22Rv1 (cell line): ENCODE data around the gene ORAI3.

Experiments
- H3K27ac ChIP-seq: fragments of 450-650 bp; 2 replicates; pipeline ENCODE4 v1.5.1; 2017
- CTCF ChIP-seq: fragments of 450-650 bp; IDR thresholded peaks from 2 replicates; pipeline ENCODE4 v1.5.1; 2017; ENCODE audit warnings: mild to moderate bottlenecking
- ZFX ChIP-seq: fragments of 450-650 bp; IDR thresholded peaks from 2 replicates; pipeline ENCODE4 v1.6.1; 2017; ENCODE audit warnings: antibody characterized with exemption, borderline replicate concordance

Gene ORAI3

GRCh38 chr16:30956601-30957455 lies 8.0 kb downstream of the ORAI3 start:
- TF ChIP-seq CTCF (peak; percentile 58), ZFX (no peak)

GRCh38 chr16:30957456-30958174 lies 8.7 kb downstream of the ORAI3 start, which contains the start of gene SETD1A:
SETD1A (plus strand) TSS chr16:30957754; CDS start chr16:30958732, 978 bp downstream.
- peak within 1 kb of the TSS; percentile 96 for H3K27ac ChIP-seq
- TF ChIP-seq CTCF: no peak
- TF ChIP-seq ZFX: no peak

More at GRCh38 chr16:30956601-30957455, 8.0 kb downstream of the ORAI3 start:
- peak overlapping the region; percentile 96 for H3K27ac ChIP-seq

- TF ChIP-seq ZFX: no peak
- no peak for TF ChIP-seq CTCF
- H3K27ac ChIP-seq: peak overlapping the region; percentile 96
These were observed 9.6 kb downstream of the ORAI3 start for GRCh38 chr16:30958175-30959079.

- no peak overlapping the region for H3K27ac ChIP-seq
- no peak for TF ChIP-seq CTCF
- no peak for TF ChIP-seq ZFX
These were observed 12.5 kb downstream of the ORAI3 start for GRCh38 chr16:30961384-30961783.

- TF ChIP-seq CTCF (no peak), ZFX (no peak)
- no peak overlapping the region for H3K27ac ChIP-seq
These were observed 15.2 kb downstream of the ORAI3 start for GRCh38 chr16:30963925-30964511.

GRCh38 chr16:30964574-30965226 lies 15.8 kb downstream of the ORAI3 start:
- H3K27ac ChIP-seq: no peak overlapping the region
- no peak for TF ChIP-seq CTCF
- TF ChIP-seq ZFX: no peak
